Thoracic aorta (tissue), 2 donors: Measurements from ENCODE around the gene COL7A1. TPM values are rescaled to one million over a fixed set of nuclear protein-coding genes. Genes with fewer than 3 reads are reported as not detected.
"Not testable (repeated sequence)": the region's sequence is repeated elsewhere in the genome, so short reads cannot be mapped to it uniquely, and the experiment has no call there.

Experiments
- ATAC-seq: fragments of 150-250 bp; one replicate; pipeline ENCODE4 v1.8.0; 2017; ENCODE audit warnings: low read depth; ENCODE audit not compliant: insufficient number of reproducible peaks, low FRiP score
- DNase-seq: peaks from one replicate; pipeline ENCODE4 v3.0.0-alpha.2; 2020; ENCODE audit warnings: low spot score
- H3K27ac ChIP-seq, 2 donors: fragments of 200-600 bp; sonication (generic); 1 replicate in 1 of 2; 2 replicates in 1 of 2; pipeline ENCODE4 v1.5.1; 2016; ENCODE audit warnings: mild to moderate bottlenecking in 2 of 2, moderate library complexity in 2 of 2
- H3K27me3 ChIP-seq: fragments of 200-600 bp; sonication (generic); replicated peaks from 2 replicates; pipeline ENCODE4 v1.6.0; 2016; ENCODE audit warnings: mild to moderate bottlenecking; ENCODE audit not compliant: insufficient read depth
- H3K36me3 ChIP-seq: fragments of 200-600 bp; sonication (generic); one replicate; pipeline ENCODE4 v1.5.1; 2016
- H3K4me1 ChIP-seq, 2 donors: fragments of 200-600 bp; sonication (generic); 1 replicate in 1 of 2; 2 replicates in 1 of 2; pipeline versions ENCODE4 v1.5.1 to v1.6.0; 2016; ENCODE audit warnings: low read depth in 2 of 2, mild to moderate bottlenecking in 1 of 2; ENCODE audit not compliant: control insufficient read depth in 1 of 2
- H3K4me3 ChIP-seq: fragments of 200-600 bp; sonication (generic); 2 replicates; pipeline ENCODE4 v1.5.1; 2016; ENCODE audit warnings: mild to moderate bottlenecking
- H3K9me3 ChIP-seq: fragments of 200-600 bp; sonication (generic); 2 replicates; pipeline ENCODE4 v1.5.1; 2016
- CTCF ChIP-seq: fragments of 200-600 bp; sonication (generic); IDR thresholded peaks from one replicate; pipeline ENCODE4 v1.5.1; 2019; ENCODE audit warnings: antibody characterized with exemption
- total RNA-seq, 2 donors: library from RNA; depleted of rRNA; stranded (reverse); fragments of >200 nt; gene quantifications; one replicate each; pipeline versions ENCODE4 v1.1.0 to v1.2.3, GENCODE V29; 2016

Gene COL7A1
- total RNA-seq, 2 donors from 2014 or later = 16.4 to 26.7 TPM

GRCh38 chr3:48553361-48553760, 41.8 kb downstream of the COL7A1 start:
- ATAC-seq = no peak
- no peak overlapping the region for H3K27ac ChIP-seq

GRCh38 chr3:48552111-48552951, 42.8 kb downstream of the COL7A1 start:
- Histone ChIP-seq H3K4me3 (no peak overlapping the region), H3K4me1 (peaks cover 10 to 18% of the 10 kb centered on the region in 2 donors), H3K36me3 (peaks cover 1% of the 10 kb centered on the region), H3K27me3 (no peaks in the 10 kb centered on the region), H3K9me3 (no peaks in the 10 kb centered on the region), H3K27ac (no peak overlapping the region)
- no peak for DNase-seq
- ATAC-seq = no peak
- no peak for TF ChIP-seq CTCF

More at GRCh38 chr3:48553361-48553760, 41.8 kb downstream of the COL7A1 start:
- no peak for DNase-seq
- peaks cover 17 to 25% of the 10 kb centered on the region in 2 donors for H3K4me1 ChIP-seq
- H3K4me3 ChIP-seq = no peak overlapping the region
- H3K9me3 ChIP-seq = no peaks in the 10 kb centered on the region
- TF ChIP-seq CTCF = no peak
- no peaks in the 10 kb centered on the region for H3K27me3 ChIP-seq
- H3K36me3 ChIP-seq = no peaks in the 10 kb centered on the region

- H3K4me1 ChIP-seq = peaks cover 8 to 15% of the 10 kb centered on the region in 2 donors
- H3K27me3 ChIP-seq, ATAC-seq, H3K4me3 ChIP-seq, H3K9me3 ChIP-seq, H3K36me3 ChIP-seq, DNase-seq, H3K27ac ChIP-seq: not testable (repeated sequence)
Measured at GRCh38 chr3:48551651-48552050, 43.5 kb downstream of the COL7A1 start.

GRCh38 chr3:48548729-48549705, 46.1 kb downstream of the COL7A1 start:
- ATAC-seq (peak; percentile 65), DNase-seq (peak; percentile 69)
- peak; percentile 96 for TF ChIP-seq CTCF
- Histone ChIP-seq H3K4me1 (no peaks in the 10 kb centered on the region), H3K4me3 (no peak overlapping the region), H3K36me3 (peaks cover 6% of the 10 kb centered on the region), H3K9me3 (no peaks in the 10 kb centered on the region), H3K27ac (no peak overlapping the region), H3K27me3 (no peaks in the 10 kb centered on the region)

DNA sequence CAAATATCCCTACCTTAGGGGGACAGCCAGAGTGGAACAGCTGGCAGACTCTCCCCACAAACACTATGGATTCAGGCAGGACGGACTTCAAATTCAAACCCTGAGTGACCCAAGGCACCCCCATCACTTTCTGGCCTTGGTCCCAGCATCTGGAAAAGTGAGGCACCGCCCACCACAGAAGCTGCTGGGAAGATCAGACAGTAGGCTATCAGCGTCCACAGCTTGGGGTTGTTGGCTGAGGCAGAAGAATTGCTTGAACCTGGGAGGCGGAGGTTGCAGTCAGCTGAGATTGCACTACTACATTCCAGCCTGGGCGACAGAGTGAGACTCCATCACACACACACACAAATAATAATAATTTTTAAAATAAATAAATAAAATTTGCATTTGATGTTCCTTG, 47.0 kb downstream of the COL7A1 start:
- H3K4me1 ChIP-seq = peaks cover 6% of the 10 kb centered on the region in 2 donors
- H3K27me3 ChIP-seq = no peaks in the 10 kb centered on the region
- no peak for DNase-seq
- H3K4me3 ChIP-seq = no peak overlapping the region
- no peaks in the 10 kb centered on the region for H3K9me3 ChIP-seq
- ATAC-seq = no peak
- no peak for TF ChIP-seq CTCF
- peaks cover 6% of the 10 kb centered on the region for H3K36me3 ChIP-seq
- no peak overlapping the region for H3K27ac ChIP-seq
